Uterus (tissue), 2 donors: Measurements from ENCODE around the gene PHYKPL.

Source experiments
- POLR2A ChIP-seq, 2 donors: fragments of 450-650 bp; IDR thresholded peaks; one replicate each; pipeline ENCODE4 v1.6.1; 2016; ENCODE audit warnings: antibody characterized with exemption in 2 of 2, mild to moderate bottlenecking in 1 of 2, moderate library complexity in 1 of 2
- TF ChIP-seq, protein P1 (sequence below), 4 experiments: fragments of 200-600 bp in 2 of 4; fragments of 450-650 bp in 2 of 4; sonication (generic) in 2 of 4; IDR thresholded peaks; one replicate each; pipeline ENCODE4 v1.5.1; 2016 to 2019; ENCODE audit warnings: antibody characterized with exemption in 4 of 4, mild to moderate bottlenecking in 2 of 4, moderate library complexity in 1 of 4

DNA sequence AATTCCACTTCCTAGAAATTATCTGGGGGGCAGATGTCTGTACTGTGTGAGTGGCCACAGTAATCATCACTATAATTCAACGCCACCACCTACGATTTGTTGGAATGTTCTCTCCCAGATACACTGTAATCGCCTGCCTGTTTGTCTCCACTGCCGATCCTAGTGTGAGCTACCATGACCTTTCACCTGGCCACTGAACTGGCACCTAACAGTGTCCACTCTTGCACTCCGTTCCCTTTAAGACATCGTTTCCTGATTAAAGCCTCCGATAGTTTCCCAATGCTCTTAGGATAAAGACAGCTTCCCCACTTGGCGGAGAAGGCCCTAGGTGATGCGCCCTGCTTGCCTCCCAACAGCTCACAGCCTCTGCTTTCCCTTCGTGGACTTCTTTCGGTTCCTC lies 4.0 kb downstream of the PHYKPL start:
- TF ChIP-seq, protein P1, sequence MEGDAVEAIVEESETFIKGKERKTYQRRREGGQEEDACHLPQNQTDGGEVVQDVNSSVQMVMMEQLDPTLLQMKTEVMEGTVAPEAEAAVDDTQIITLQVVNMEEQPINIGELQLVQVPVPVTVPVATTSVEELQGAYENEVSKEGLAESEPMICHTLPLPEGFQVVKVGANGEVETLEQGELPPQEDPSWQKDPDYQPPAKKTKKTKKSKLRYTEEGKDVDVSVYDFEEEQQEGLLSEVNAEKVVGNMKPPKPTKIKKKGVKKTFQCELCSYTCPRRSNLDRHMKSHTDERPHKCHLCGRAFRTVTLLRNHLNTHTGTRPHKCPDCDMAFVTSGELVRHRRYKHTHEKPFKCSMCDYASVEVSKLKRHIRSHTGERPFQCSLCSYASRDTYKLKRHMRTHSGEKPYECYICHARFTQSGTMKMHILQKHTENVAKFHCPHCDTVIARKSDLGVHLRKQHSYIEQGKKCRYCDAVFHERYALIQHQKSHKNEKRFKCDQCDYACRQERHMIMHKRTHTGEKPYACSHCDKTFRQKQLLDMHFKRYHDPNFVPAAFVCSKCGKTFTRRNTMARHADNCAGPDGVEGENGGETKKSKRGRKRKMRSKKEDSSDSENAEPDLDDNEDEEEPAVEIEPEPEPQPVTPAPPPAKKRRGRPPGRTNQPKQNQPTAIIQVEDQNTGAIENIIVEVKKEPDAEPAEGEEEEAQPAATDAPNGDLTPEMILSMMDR (IDR thresholded peaks at IDR 0.05) = no peak
- no peak for TF ChIP-seq POLR2A (IDR thresholded peaks at IDR 0.05)
